Nephron (organoid): ENCODE measurements around the gene PLCL1.

Experiments
- H3K27ac Mint-ChIP-seq, 3 experiments: 2 replicates each; pipeline ENCODE4 v1.8.0; 2020; ENCODE audit warnings: mixed read lengths in 3 of 3, mild to moderate bottlenecking in 2 of 3, moderate library complexity in 1 of 3
- H3K27me3 Mint-ChIP-seq: 2 replicates; pipeline ENCODE4 v1.8.0; 2021; ENCODE audit warnings: low read depth, mild to moderate bottlenecking, moderate library complexity, mixed read lengths
- H3K36me3 Mint-ChIP-seq: 2 replicates; pipeline ENCODE4 v1.8.0; 2020; ENCODE audit warnings: low read depth, mixed read lengths
- H3K4me1 Mint-ChIP-seq: 2 replicates; pipeline ENCODE4 v1.8.0; 2020; ENCODE audit warnings: mixed read lengths
- H3K4me3 Mint-ChIP-seq, 3 experiments: 2 replicates each; pipeline ENCODE4 v1.8.0; 2020; ENCODE audit warnings: mild to moderate bottlenecking in 3 of 3, mixed read lengths in 3 of 3, moderate library complexity in 2 of 3
- H3K9me3 Mint-ChIP-seq: 2 replicates; pipeline ENCODE4 v1.8.0; 2020; ENCODE audit warnings: mixed read lengths
- TF ChIP-seq, protein P1 (sequence below), 3 experiments: fragments of 200-600 bp; sonication (generic); IDR thresholded peaks; one replicate each; pipeline ENCODE4 v1.5.0; 2021; ENCODE audit warnings: antibody characterized with exemption in 3 of 3; ENCODE audit not compliant: unreplicated experiment in 3 of 3

PLCL1 gene

GRCh38 chr2:197919487-197919886 lies 115.1 kb downstream of the PLCL1 start:
- Mint-ChIP-seq H3K36me3 (no peaks in the 10 kb centered on the region), H3K4me3 (peak overlapping the region in 1 of 3 experiments; percentile 25), H3K4me1 (peaks cover 32% of the 10 kb centered on the region), H3K27me3 (no peaks in the 10 kb centered on the region), H3K27ac (peak overlapping the region; percentile 66 to 82 (median 70)), H3K9me3 (no peaks in the 10 kb centered on the region)
- TF ChIP-seq, protein P1, sequence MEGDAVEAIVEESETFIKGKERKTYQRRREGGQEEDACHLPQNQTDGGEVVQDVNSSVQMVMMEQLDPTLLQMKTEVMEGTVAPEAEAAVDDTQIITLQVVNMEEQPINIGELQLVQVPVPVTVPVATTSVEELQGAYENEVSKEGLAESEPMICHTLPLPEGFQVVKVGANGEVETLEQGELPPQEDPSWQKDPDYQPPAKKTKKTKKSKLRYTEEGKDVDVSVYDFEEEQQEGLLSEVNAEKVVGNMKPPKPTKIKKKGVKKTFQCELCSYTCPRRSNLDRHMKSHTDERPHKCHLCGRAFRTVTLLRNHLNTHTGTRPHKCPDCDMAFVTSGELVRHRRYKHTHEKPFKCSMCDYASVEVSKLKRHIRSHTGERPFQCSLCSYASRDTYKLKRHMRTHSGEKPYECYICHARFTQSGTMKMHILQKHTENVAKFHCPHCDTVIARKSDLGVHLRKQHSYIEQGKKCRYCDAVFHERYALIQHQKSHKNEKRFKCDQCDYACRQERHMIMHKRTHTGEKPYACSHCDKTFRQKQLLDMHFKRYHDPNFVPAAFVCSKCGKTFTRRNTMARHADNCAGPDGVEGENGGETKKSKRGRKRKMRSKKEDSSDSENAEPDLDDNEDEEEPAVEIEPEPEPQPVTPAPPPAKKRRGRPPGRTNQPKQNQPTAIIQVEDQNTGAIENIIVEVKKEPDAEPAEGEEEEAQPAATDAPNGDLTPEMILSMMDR (IDR thresholded peaks at IDR 0.05; ENCODE audit: unreplicated experiment in 3 of 3) = no peak

DNA sequence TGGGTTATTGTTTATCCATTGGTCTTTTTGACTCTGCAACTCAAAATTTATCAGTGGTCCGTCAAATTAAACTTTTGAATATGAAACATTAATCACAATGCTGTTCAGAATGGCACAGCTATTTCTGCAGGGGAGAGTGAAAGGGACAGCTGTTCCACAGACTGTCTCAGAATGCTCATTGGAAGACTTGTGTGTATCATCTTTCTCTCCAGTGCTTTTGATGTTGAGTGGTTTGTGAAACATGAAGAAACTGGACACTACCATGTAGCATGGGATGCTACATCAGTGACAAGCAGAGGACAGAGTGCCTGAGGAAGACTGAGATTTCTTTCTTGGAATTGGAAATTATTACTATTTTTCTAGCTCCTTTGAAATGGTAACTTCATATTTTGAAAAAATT lies 115.7 kb downstream of the PLCL1 start:
- Mint-ChIP-seq H3K27me3 (no peaks in the 10 kb centered on the region), H3K27ac (peak overlapping the region; percentile 66 to 82 (median 70)), H3K36me3 (peaks cover 3% of the 10 kb centered on the region), H3K4me1 (peaks cover 38% of the 10 kb centered on the region), H3K4me3 (peak overlapping the region in 1 of 3 experiments; percentile 25), H3K9me3 (peaks cover 2% of the 10 kb centered on the region)
- TF ChIP-seq, protein P1 (IDR thresholded peaks at IDR 0.05; ENCODE audit: unreplicated experiment in 3 of 3) = no peak

- TF ChIP-seq, protein P1 (IDR thresholded peaks at IDR 0.05; ENCODE audit: unreplicated experiment in 3 of 3) = no peak
- peaks cover 44% of the 10 kb centered on the region for H3K4me1 Mint-ChIP-seq
- H3K9me3 Mint-ChIP-seq = peaks cover 2% of the 10 kb centered on the region
- peaks cover 3% of the 10 kb centered on the region for H3K36me3 Mint-ChIP-seq
- peak overlapping the region in 1 of 3 experiments; percentile 28 for H3K4me3 Mint-ChIP-seq
- peak overlapping the region; percentile 60 to 82 (median 66) for H3K27ac Mint-ChIP-seq
- H3K27me3 Mint-ChIP-seq = no peaks in the 10 kb centered on the region
Observed at GRCh38 chr2:197920592-197921201, 116.3 kb downstream of the PLCL1 start.

- peak overlapping the region; percentile 49 to 94 (median 50) for H3K27ac Mint-ChIP-seq
- H3K27me3 Mint-ChIP-seq = no peaks in the 10 kb centered on the region
- TF ChIP-seq, protein P1 (IDR thresholded peaks at IDR 0.05; ENCODE audit: unreplicated experiment in 3 of 3) = no peak
- peaks cover 58% of the 10 kb centered on the region for H3K4me1 Mint-ChIP-seq
- no peak overlapping the region for H3K4me3 Mint-ChIP-seq
- peaks cover 3% of the 10 kb centered on the region for H3K36me3 Mint-ChIP-seq
- peaks cover 2% of the 10 kb centered on the region for H3K9me3 Mint-ChIP-seq
Observed at GRCh38 chr2:197924483-197924882, 120.1 kb downstream of the PLCL1 start.

- peak overlapping the region; percentile 49 to 94 (median 81) for H3K27ac Mint-ChIP-seq
- H3K36me3 Mint-ChIP-seq = peaks cover 3% of the 10 kb centered on the region
- H3K4me3 Mint-ChIP-seq = no peak overlapping the region
- H3K27me3 Mint-ChIP-seq = no peaks in the 10 kb centered on the region
- H3K4me1 Mint-ChIP-seq = peaks cover 51% of the 10 kb centered on the region
- TF ChIP-seq, protein P1 (IDR thresholded peaks at IDR 0.05; ENCODE audit: unreplicated experiment in 3 of 3) = no peak
- H3K9me3 Mint-ChIP-seq = peaks cover 2% of the 10 kb centered on the region
Observed at GRCh38 chr2:197925204-197925603, 120.8 kb downstream of the PLCL1 start.

GRCh38 chr2:197925976-197926375 lies 121.6 kb downstream of the PLCL1 start:
- H3K4me3 Mint-ChIP-seq = peak overlapping the region in 1 of 3 experiments; percentile 18
- H3K9me3 Mint-ChIP-seq = peaks cover 2% of the 10 kb centered on the region
- H3K36me3 Mint-ChIP-seq = peaks cover 3% of the 10 kb centered on the region
- TF ChIP-seq, protein P1 (IDR thresholded peaks at IDR 0.05; ENCODE audit: unreplicated experiment in 3 of 3) = no peak
- no peaks in the 10 kb centered on the region for H3K27me3 Mint-ChIP-seq
- peaks cover 45% of the 10 kb centered on the region for H3K4me1 Mint-ChIP-seq
- H3K27ac Mint-ChIP-seq = peak overlapping the region; percentile 49 to 94 (median 81)
